Loucy (cell line): ENCODE results near the gene OVCH1.

Source experiments
- CTCF ChIP-seq: fragments of 200-600 bp; sonication (generic); conservative IDR thresholded peaks from 2 replicates; pipeline ENCODE4 v1.5.1; 2014; ENCODE audit warnings: mild to moderate bottlenecking, antibody characterized with exemption, low read length
- EZH2phosphoT487 ChIP-seq: fragments of 200-600 bp; IDR thresholded peaks from 2 replicates; pipeline ENCODE4 v1.6.1; 2018; ENCODE audit warnings: antibody characterized with exemption, mild to moderate bottlenecking, moderate library complexity, borderline replicate concordance

GRCh38 chr12:29396774-29397173 is 100.7 kb downstream of the OVCH1 start:
- no peak for TF ChIP-seq CTCF
- TF ChIP-seq EZH2phosphoT487, result no peak
